Testis (tissue), 2 donors: ENCODE results near the gene HSD3B7.

Source experiments
- CTCF ChIP-seq, 3 experiments: fragments of 450-650 bp in 2 of 3; fragments of 200-600 bp in 1 of 3; sonication (generic) in 1 of 3; IDR thresholded peaks; one replicate each; pipeline ENCODE4 v1.5.1; 2016 to 2019; ENCODE audit warnings: antibody characterized with exemption in 3 of 3, mild to moderate bottlenecking in 2 of 3, moderate library complexity in 1 of 3
- POLR2A ChIP-seq: fragments of 450-650 bp; IDR thresholded peaks from one replicate; pipeline ENCODE4 v1.6.1; 2017; ENCODE audit warnings: antibody characterized with exemption, mild to moderate bottlenecking, moderate library complexity

DNA sequence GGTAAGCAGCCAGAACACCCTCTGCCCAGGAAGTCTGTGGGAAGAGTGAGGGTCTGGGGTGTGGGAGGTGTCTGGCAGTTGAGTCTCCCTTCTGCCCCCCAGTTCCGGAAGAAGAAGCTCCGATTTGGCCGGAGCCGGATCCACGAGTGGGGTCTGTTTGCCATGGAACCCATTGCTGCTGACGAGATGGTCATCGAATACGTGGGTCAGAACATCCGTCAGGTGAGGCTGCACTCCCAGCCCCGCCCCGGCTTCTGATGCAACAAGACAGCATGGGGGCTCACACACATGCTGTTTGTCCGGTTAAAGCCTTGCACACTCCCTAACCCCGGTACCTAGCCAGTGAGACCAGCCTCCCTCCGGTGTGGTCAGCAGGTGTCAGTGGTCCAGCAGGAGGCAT, 4.0 kb upstream of the HSD3B7 start:
- no peak for TF ChIP-seq CTCF (IDR thresholded peaks at IDR 0.05)
- no peak for TF ChIP-seq POLR2A
